Adrenal gland (tissue), 5 donors: ENCODE results near the gene PRELID2.

ENCODE experiments used
- CTCF ChIP-seq, 6 experiments: fragments of 450-650 bp in 4 of 6; fragments of 200-600 bp in 2 of 6; sonication (generic) in 1 of 6; IDR thresholded peaks; 1 replicate in 5 of 6; 2 replicates in 1 of 6; pipeline versions ENCODE4 v1.5.1 to v1.8.0; 2016 to 2021; ENCODE audit warnings: antibody characterized with exemption in 6 of 6, mild to moderate bottlenecking in 2 of 6, moderate library complexity in 1 of 6
- POLR2A ChIP-seq, 2 donors: fragments of 450-650 bp; IDR thresholded peaks; one replicate each; pipeline ENCODE4 v1.6.1; 2017; ENCODE audit warnings: antibody characterized with exemption in 2 of 2, mild to moderate bottlenecking in 2 of 2, moderate library complexity in 1 of 2
- donor health status: DM: no; HTN: no; CAD: no.

- no peak for TF ChIP-seq CTCF (IDR thresholded peaks at IDR 0.05)
- TF ChIP-seq POLR2A (IDR thresholded peaks at IDR 0.05) = no peak
Measured at GRCh38 chr5:145826895-145827674, 8.1 kb downstream of the PRELID2 start.
